DMS79 treated with DMSO at 0.1 percent for 48 hours (cell line): ENCODE measurements around the gene TKT.

Experiments used
- DNase-seq: peaks from one replicate; lab custom pipeline; 2025; lab: John Stamatoyannopoulos, UW

Gene TKT

GRCh38 chr3:53181024-53181371 lies 74.8 kb downstream of the TKT start:
- no peak for DNase-seq

GRCh38 chr3:53180305-53181023 lies 75.4 kb downstream of the TKT start:
- no peak for DNase-seq

GRCh38 chr3:53179580-53179979 lies 76.2 kb downstream of the TKT start:
- DNase-seq, result no peak

GRCh38 chr3:53178246-53178645 lies 77.6 kb downstream of the TKT start:
- DNase-seq, result no peak

- DNase-seq, result no peak
Measured at GRCh38 chr3:53175613-53176540, 79.9 kb downstream of the TKT start.
